Measurements from ENCODE around the gene CRIM1.

CRIM1 gene

DNA sequence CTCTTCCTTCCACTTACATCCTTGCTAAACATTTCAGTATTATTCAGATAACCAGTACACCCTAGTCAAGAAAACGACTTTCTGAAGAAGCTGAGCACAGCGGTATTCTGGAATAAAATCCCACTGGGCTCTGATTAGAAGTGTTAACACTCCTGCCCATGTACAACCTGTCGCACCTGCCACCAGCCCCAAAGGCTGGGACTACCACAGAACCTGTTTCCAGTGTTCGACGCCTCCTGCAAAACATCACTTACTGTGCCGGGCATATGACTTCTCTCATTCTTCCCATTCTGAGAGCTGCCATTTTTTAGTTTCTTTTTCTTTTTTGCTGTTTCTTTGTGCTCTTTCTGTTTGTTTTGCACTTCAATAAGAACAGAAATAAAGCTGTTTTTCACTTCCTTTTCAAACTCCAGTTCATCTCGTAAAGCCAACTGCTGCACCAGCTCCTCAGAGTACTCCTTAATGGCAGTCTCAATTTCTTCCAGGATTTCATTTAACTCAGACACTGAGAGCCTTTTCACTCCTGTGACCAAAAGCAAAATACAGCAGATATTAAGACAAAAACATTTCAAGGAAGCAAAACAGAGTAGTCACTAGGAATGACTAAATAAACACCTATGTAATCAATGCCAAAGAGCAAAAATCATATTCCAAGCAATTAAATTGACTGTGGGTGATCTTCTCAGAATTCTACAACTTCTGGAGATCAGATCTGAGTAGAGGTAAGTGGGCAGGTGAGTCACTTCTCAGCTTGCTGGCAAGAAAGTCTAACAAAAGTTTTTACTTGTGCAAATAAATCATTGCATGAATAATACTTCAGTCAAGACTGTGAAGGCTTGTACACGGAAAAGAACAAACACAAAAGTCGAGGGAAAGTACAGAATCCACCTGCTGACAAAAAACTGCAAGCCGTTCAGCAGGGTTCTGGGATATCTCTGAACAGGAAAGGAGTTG is 223.0 kb downstream of the CRIM1 start:
- Histone ChIP-seq H3K27ac (no peak overlapping the region), H3K4me3 (no peak overlapping the region)
- no peak for DNase-seq (ENCODE audit: low spot score)
- TF ChIP-seq, protein P1, sequence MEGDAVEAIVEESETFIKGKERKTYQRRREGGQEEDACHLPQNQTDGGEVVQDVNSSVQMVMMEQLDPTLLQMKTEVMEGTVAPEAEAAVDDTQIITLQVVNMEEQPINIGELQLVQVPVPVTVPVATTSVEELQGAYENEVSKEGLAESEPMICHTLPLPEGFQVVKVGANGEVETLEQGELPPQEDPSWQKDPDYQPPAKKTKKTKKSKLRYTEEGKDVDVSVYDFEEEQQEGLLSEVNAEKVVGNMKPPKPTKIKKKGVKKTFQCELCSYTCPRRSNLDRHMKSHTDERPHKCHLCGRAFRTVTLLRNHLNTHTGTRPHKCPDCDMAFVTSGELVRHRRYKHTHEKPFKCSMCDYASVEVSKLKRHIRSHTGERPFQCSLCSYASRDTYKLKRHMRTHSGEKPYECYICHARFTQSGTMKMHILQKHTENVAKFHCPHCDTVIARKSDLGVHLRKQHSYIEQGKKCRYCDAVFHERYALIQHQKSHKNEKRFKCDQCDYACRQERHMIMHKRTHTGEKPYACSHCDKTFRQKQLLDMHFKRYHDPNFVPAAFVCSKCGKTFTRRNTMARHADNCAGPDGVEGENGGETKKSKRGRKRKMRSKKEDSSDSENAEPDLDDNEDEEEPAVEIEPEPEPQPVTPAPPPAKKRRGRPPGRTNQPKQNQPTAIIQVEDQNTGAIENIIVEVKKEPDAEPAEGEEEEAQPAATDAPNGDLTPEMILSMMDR (IDR thresholded peaks at IDR 0.05) = no peak

DNA sequence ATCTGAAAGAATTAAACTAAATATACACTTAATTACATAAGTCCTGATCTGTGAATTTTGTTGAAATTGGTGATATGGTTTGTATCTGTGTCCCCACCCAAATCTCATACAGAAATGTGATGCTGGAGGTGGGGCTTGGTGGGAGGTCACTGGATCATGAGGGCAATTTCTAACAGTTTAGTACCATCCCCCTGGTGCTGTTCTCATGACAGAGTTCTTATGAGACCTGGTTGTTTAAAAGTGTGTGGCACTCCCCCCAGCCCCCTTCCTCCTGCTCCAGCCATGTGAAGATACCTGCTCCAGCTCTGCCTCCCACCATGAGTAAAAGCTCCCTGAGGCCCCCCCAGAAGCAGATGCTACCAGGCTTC is 223.7 kb downstream of the CRIM1 start:
- no peak overlapping the region for H3K4me3 ChIP-seq
- H3K27ac ChIP-seq = no peak overlapping the region
- TF ChIP-seq, protein P1 (IDR thresholded peaks at IDR 0.05) = no peak
- no peak for DNase-seq (ENCODE audit: low spot score)

DNA sequence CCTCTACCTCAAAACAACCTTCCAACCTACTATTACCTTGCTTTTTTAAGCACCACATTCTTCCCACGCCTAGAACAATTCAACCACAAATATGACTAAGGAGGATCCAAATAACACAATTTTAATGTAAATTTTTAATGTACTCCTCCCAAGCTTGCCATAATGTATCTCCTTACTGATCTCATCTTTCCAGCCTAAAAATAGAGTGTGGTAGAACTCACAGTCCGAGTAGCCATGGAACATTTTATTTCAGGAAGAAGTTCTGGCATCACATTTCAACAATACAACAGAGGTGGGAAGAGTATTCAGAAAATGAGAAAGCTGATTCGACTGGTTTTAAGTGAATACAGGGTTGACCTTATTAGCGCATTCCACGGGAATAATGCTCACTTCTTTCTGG is 227.0 kb downstream of the CRIM1 start:
- TF ChIP-seq, protein P1 (IDR thresholded peaks at IDR 0.05) = no peak
- H3K27ac ChIP-seq = no peak overlapping the region
- DNase-seq (ENCODE audit: low spot score) = no peak
- no peak overlapping the region for H3K4me3 ChIP-seq

DNA sequence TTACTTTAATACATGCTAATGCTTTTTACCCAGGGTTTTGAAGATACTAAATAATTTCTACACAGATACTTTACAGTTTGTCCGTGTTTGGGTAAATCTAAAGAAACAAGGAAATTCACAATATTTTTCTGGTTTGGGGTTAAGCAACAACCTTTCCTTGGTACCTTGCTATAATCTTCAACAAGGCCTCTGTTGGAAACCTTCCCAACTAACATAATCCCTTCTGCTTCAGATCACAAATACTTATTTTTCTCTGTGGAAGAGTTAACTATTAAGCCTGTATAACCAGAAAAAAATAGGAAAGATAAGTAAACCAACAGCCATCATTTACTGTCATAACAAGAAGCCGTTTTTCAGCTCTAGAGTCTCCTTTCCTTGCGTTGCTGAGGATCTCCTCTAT is 227.4 kb downstream of the CRIM1 start:
- DNase-seq (ENCODE audit: low spot score) = no peak
- TF ChIP-seq, protein P1 (IDR thresholded peaks at IDR 0.05) = no peak
- Histone ChIP-seq H3K27ac (no peak overlapping the region), H3K4me3 (no peak overlapping the region)

DNA sequence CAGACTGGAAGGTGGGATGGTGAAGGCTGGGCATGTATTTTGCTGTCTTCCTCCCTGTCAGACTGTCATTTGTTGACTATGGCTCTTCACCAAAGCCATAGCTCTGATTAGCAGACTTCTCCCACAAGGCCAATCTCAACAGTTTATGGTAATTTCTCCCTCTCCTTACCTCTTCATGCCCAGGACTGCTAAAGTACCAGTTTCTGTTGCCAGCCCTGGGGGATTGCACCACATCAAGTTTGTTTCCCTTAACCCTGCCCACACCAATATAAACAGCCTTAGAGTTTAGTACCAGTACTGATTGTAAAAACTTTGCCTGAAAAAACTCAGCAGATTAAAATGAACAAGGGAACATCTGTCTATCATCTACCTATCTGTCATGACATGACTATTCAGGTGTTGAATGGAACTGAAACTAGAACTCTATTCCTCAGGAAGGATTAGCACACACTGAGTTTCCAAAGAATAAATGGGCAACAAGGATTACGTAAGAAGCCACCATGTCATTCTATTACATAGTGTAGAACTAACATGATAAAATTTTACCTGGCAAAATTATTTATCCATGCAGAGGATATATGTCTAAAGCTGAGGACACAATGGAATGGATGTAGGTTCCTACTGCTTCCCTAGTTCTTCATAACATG is 228.7 kb downstream of the CRIM1 start:
- no peak for DNase-seq (ENCODE audit: low spot score)
- Histone ChIP-seq H3K27ac (no peak overlapping the region), H3K4me3 (no peak overlapping the region)
- TF ChIP-seq, protein P1 (IDR thresholded peaks at IDR 0.05) = no peak

DNA sequence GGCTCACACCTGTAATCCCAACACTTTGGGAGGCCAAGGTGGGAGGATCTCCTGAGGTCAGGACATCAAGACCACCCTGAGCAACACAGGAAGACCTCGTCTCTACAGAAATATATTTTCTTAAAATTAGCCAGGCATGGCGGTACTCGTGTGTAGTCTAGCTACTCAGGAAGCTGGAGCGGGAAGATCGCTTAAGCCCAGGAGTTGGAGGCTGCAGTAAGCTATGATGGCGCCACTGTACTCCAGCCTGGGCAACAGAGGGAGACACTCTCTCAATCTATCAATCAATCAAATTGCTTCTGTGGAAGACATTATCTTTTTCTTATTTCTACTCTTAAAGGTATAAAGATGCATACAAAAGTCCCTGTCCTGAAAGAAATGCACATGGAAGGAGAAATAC is 231.1 kb downstream of the CRIM1 start:
- TF ChIP-seq, protein P1 (IDR thresholded peaks at IDR 0.05) = no peak
- no peak overlapping the region for H3K27ac ChIP-seq
- DNase-seq (ENCODE audit: low spot score) = no peak
- H3K4me3 ChIP-seq = no peak overlapping the region

Measured in coronary artery (tissue), 2 donors.